ENCODE data around the gene TNC. TPM values are rescaled to one million over a fixed set of nuclear protein-coding genes. Genes with fewer than 3 reads are reported as not detected.

Gene TNC
- total and polyA plus RNA-seq, 2 of the 4 experiments (the other 2 are of a cell fraction), result 192 to 253 TPM

DNA sequence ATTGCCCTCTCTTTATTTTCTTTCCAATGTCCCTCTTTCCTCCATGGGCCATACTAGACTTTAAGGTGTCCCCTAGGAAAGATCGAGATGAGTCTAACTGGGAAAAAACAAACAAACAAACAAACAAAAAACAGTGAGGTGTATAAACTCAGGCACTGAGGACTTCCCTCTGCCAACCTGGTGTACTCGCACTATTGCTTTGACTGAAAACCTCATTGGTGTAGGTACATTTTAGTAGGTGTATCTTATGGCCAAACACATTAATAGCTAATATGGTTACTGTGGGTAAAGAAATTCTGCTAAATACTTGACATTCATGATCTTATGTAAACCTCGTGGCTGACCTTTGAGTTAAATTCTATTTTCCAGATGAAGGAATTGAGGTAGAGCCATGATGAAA lies 74.3 kb downstream of the TNC start:
- intact Hi-C loops (cut with micrococcal nuclease), result no loop called here
- Histone ChIP-seq H2BK120ac (ENCODE audit: low read depth, low read length) (no peak overlapping the region), H2AK5ac (ENCODE audit: low read depth, low read length) (no peak overlapping the region), H3K79me1 (ENCODE audit: low read depth in 1 of 2, low read length in 2 of 2) (no peaks in the 10 kb centered on the region), H2BK20ac (ENCODE audit: low read depth, low read length) (no peak overlapping the region), H4K8ac (ENCODE audit: low read depth in 2 of 2, low read length in 2 of 2) (no peak overlapping the region), H3K36me3 (ENCODE audit: control insufficient read depth, insufficient read depth, low read length) (peaks cover 40% of the 10 kb centered on the region), H3K9me1 (ENCODE audit: insufficient read depth, low read length) (0 out of 2 replicates have a peak, but pooled peaks cover 7% of the 10 kb centered on the region), H3K9me3 (ENCODE audit: control insufficient read depth, insufficient read depth, low read length) (no peaks in the 10 kb centered on the region), H3K23ac (ENCODE audit: low read depth, low read length) (no peak overlapping the region), H3K4ac (ENCODE audit: low read depth, low read length) (no peak overlapping the region), H3K27ac (ENCODE audit: insufficient read depth, low read length) (no peak overlapping the region), H2BK15ac (ENCODE audit: low read depth, low read length) (no peak overlapping the region), H3K4me2 (ENCODE audit: low read depth, low read length) (no peak overlapping the region), H2BK5ac (ENCODE audit: low read depth, low read length, poor library complexity, severe bottlenecking) (peak overlapping the region; percentile 14), H3K4me3 (ENCODE audit: insufficient read depth, low read depth, low read length) (no peak overlapping the region), H3K18ac (ENCODE audit: low read depth, low read length) (peak overlapping the region; percentile 91), H3K27me3 (ENCODE audit: control insufficient read depth, insufficient read depth, low read length) (no peaks in the 10 kb centered on the region), H3K56ac (ENCODE audit: extremely low read depth, insufficient read depth, low read length) (no peak overlapping the region), H4K5ac (ENCODE audit: low read depth, low read length) (no peak overlapping the region; the same call in 1 of the 2 replicates), H3K4me1 (ENCODE audit: control insufficient read depth, insufficient read depth, low read length) (peaks cover 11% of the 10 kb centered on the region), H3K9ac (ENCODE audit: low read depth, low read length) (no peak overlapping the region), H4K20me1 (ENCODE audit: insufficient read depth, low read length) (no peaks in the 10 kb centered on the region), H2AFZ (replicated peaks; ENCODE audit: low read length, poor library complexity) (no peak overlapping the region), H3K14ac (replicated peaks; ENCODE audit: low read depth, low read length) (0 out of 2 replicates have a peak overlapping the region, but pooled peaks have one; percentile 24), H4K91ac (ENCODE audit: insufficient read depth, low read depth, low read length) (no peak overlapping the region), H2AK9ac (replicated peaks; ENCODE audit: low read depth, low read length, poor library complexity) (no peak overlapping the region)
- BruUV-seq (replicated peaks), result no TSS peak
- DNase-seq (no peak), ATAC-seq (ENCODE audit: low read depth) (no peak)
- WGBS, 2 experiments (ENCODE audit: extremely low coverage in 2 of 2, insufficient read length in 1 of 2), result no CpG with 5 or more reads among the region's 3 CpGs
- TF ChIP-seq MXI1 (IDR thresholded peaks at IDR 0.05; ENCODE audit: borderline replicate concordance, low read depth, low read length) (no peak), USF2 (IDR thresholded peaks at IDR 0.05; ENCODE audit: low read depth, low read length) (no peak), CEBPB (IDR thresholded peaks at IDR 0.05; ENCODE audit: low read depth, low read length) (no peak), RCOR1 (IDR thresholded peaks at IDR 0.05; ENCODE audit: insufficient replicate concordance, low read length) (no peak), POLR2A (IDR thresholded peaks at IDR 0.05; ENCODE audit: low read depth, low read length) (no peak), MAZ (IDR thresholded peaks at IDR 0.05; ENCODE audit: borderline replicate concordance, low read depth, low read length) (no peak), NFE2L2 (IDR thresholded peaks at IDR 0.05; ENCODE audit: low read depth, low read length) (no peak), MAFK (IDR thresholded peaks at IDR 0.05; ENCODE audit: low read depth, low read length) (no peak), RFX5 (IDR thresholded peaks at IDR 0.05; ENCODE audit: low read depth, low read length) (no peak), RAD21 (IDR thresholded peaks at IDR 0.05; ENCODE audit: low read length) (no peak), CHD1 (IDR thresholded peaks at IDR 0.05; ENCODE audit: low read depth, low read length) (no peak), BHLHE40 (IDR thresholded peaks at IDR 0.05; ENCODE audit: low read depth, low read length) (no peak), SMC3 (IDR thresholded peaks at IDR 0.05; ENCODE audit: low read depth, low read length) (no peak), FOS (IDR thresholded peaks at IDR 0.05; ENCODE audit: low read depth, low read length) (no peak)
- TF ChIP-seq, protein P1, sequence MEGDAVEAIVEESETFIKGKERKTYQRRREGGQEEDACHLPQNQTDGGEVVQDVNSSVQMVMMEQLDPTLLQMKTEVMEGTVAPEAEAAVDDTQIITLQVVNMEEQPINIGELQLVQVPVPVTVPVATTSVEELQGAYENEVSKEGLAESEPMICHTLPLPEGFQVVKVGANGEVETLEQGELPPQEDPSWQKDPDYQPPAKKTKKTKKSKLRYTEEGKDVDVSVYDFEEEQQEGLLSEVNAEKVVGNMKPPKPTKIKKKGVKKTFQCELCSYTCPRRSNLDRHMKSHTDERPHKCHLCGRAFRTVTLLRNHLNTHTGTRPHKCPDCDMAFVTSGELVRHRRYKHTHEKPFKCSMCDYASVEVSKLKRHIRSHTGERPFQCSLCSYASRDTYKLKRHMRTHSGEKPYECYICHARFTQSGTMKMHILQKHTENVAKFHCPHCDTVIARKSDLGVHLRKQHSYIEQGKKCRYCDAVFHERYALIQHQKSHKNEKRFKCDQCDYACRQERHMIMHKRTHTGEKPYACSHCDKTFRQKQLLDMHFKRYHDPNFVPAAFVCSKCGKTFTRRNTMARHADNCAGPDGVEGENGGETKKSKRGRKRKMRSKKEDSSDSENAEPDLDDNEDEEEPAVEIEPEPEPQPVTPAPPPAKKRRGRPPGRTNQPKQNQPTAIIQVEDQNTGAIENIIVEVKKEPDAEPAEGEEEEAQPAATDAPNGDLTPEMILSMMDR (conservative IDR thresholded peaks at IDR 0.05; ENCODE audit: low read depth, low read length), result no peak
- TF ChIP-seq, protein P2, sequence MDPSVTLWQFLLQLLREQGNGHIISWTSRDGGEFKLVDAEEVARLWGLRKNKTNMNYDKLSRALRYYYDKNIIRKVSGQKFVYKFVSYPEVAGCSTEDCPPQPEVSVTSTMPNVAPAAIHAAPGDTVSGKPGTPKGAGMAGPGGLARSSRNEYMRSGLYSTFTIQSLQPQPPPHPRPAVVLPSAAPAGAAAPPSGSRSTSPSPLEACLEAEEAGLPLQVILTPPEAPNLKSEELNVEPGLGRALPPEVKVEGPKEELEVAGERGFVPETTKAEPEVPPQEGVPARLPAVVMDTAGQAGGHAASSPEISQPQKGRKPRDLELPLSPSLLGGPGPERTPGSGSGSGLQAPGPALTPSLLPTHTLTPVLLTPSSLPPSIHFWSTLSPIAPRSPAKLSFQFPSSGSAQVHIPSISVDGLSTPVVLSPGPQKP (IDR thresholded peaks at IDR 0.05; ENCODE audit: borderline replicate concordance, low read depth, low read length), result no peak
- ChIA-PET CTCF (no interaction called here), POLR2A (ENCODE audit: unreplicated experiment) (no interaction called here)
- dilution Hi-C loops (cut with HindIII; ENCODE audit: low sequenced_read_pairs, unreplicated experiment), result no loop called here
- in situ Hi-C loops (cut with MboI; ENCODE audit: low sequenced_read_pairs), result no loop called here

All from IMR-90 (cell line).